Hindlimb muscle (tissue), 1 donor: ENCODE data around the gene TRIO. TPM values are rescaled to one million over a fixed set of nuclear protein-coding genes. Genes with fewer than 3 reads are reported as not detected.

Experiments
- DNase-seq: peaks from one replicate; pipeline ENCODE4 v3.0.0-alpha.2; 2013
- polyA plus RNA-seq: library from polyadenylated mRNA; unstranded; fragments of 120-200 nt; gene quantifications from one replicate; pipeline ENCODE4 v1.2.1, GENCODE V29; 2013; ENCODE audit not compliant: insufficient read length

Gene TRIO
- polyA plus RNA-seq, 1 donor: 181 TPM

- DNase-seq: no peak
Observed at GRCh38 chr5:14501353-14502293, 358.5 kb downstream of the TRIO start.

DNA sequence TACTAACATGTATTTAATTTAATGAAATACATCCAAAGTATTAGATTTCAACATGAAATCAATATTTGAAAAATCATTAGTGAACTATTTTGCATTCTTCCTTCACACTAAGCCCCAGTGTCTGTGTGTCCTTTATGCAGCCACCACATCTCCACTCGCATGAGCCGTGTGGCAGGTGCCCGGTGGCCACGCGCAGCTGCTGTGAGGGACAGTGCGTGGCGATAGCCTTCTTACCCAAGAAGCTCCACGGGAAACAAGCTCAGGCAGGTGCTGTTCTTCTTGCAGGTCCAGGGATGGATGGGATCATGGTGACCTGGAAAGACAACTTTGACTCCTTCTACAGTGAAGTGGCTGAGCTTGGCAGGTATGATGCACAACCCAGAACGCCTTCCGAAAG lies 359.1 kb downstream of the TRIO start:
- DNase-seq: no peak

DNA sequence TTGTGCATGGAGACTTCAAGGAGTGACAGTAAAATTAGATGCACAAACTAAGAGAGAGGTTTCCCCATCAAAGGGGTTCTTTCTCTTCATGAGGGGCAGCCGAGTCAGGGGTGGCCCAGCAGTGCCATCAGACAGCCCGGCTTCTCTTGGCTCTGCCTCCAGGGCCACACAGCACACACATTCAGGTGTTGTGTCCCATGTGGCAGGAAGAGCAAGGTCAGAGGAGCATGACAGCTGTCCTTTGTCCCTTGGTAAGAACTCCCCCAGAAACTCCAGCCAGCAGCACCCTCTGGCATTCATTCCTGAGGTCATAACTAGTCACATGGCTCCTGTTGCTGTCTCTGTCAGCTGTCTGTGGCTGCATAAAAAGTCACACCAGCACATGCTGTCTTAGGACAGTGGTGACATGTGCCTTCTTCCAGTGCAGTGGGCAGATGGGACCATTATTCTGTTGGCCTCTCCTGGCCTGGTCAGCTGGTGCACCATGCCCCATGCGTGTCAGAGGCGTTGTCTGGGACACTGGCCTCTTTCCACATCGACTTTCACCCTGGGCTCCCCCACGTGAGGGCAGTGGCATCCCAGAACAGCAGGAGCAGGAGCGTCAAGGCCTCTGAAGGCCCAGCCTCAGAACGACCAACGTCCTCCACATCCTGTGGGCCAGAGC lies 360.0 kb downstream of the TRIO start:
- DNase-seq: no peak

DNA sequence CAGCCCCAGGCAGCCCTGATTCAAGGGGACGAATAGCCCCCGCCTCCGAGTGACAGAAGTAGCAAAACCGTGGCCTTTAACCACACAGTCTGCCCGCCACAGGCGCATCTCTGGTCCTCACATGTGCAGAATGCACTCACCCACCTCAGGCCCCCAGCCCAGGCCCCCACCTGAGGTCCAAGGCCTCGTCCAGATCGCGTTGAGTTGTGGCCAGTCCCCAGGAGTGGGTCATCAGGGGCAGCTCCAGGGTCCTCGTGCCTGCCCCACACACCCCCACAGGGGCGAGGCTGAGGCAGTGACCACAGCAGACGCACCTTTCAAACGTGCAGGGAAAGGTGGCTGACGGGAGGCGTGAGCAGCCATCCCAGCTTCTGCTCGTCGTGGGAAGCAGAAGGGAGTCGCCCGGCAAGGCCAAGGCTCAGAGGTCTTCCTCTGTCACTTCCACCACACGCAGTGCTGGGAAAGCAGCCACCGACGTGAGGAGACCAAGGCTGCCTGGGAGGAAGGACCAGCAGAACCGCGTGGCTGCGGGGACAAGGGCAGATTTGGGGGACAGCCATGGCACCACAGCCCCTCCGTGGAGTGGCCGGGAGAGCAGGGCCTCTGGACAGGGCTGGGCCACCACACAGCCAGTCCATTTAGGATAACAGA lies 360.7 kb downstream of the TRIO start:
- DNase-seq: no peak

DNA sequence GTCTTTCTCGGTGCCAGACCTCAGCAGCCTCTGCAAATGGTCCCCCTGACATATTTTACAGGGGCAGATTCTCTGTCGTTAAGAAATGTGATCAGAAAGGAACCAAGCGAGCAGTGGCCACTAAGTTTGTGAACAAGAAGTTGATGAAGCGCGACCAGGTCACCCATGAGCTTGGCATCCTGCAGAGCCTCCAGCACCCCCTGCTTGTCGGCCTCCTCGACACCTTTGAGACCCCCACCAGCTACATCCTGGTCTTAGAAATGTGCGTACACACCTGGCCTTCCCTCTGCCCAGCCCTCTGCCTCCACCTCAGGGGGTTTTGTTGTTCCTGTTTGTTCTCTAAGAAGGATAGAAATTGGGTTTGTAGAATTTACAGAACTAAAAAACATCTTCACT lies 361.2 kb downstream of the TRIO start:
- DNase-seq: no peak

GRCh38 chr5:14504816-14505215 lies 361.7 kb downstream of the TRIO start:
- no peak for DNase-seq

- DNase-seq: no peak
Observed at GRCh38 chr5:14505310-14506139, 362.4 kb downstream of the TRIO start.

- no peak for DNase-seq
Observed at GRCh38 chr5:14506140-14506538, 363.0 kb downstream of the TRIO start.

GRCh38 chr5:14506661-14507060 lies 363.5 kb downstream of the TRIO start:
- no peak for DNase-seq

DNA sequence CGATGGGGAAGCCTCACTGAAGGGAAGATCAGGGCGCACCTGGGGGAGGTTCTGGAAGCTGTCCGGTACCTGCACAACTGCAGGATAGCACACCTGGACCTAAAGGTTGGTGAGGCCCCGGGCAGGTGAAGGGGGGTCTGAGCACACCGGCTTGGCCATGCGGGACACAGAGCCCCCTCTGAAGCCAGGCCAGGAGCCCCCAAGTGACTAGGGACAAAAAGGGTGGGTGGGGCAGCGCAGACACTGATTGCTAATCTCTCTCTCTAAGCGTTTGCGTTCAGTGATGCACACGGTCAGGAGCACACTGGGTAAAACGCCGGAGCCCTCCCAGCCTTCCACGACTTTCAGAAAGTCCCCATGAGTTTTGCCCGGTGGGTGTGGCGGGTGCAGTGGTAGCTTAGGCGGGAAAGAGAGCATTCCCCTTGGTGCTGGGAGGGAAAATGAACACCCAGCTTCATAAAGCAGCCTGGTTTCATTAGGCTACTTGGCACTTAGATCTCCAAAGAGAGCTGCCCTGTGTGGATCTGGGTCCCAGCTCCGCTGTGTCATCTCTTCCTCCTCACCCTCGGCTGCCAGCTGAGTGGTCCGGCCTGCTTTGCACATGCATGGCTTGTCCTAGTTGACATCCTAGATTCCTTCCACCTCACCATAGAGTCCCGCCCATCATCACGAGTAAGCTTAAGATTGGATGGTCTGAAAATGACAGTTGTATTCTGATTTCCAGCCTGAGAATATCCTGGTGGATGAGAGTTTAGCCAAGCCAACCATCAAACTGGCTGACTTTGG lies 364.2 kb downstream of the TRIO start:
- no peak for DNase-seq

DNA sequence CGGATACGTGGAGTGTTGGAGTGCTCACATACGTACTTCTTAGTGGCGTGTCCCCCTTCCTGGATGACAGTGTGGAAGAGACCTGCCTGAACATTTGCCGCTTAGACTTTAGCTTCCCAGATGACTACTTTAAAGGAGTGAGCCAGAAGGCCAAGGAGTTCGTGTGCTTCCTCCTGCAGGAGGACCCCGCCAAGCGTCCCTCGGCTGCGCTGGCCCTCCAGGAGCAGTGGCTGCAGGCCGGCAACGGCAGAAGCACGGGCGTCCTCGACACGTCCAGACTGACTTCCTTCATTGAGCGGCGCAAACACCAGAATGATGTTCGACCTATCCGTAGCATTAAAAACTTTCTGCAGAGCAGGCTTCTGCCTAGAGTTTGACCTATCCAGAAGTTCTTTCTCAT lies 364.9 kb downstream of the TRIO start:
- DNase-seq: no peak

GRCh38 chr5:14509556-14509955 lies 366.4 kb downstream of the TRIO start:
- DNase-seq: no peak

DNA sequence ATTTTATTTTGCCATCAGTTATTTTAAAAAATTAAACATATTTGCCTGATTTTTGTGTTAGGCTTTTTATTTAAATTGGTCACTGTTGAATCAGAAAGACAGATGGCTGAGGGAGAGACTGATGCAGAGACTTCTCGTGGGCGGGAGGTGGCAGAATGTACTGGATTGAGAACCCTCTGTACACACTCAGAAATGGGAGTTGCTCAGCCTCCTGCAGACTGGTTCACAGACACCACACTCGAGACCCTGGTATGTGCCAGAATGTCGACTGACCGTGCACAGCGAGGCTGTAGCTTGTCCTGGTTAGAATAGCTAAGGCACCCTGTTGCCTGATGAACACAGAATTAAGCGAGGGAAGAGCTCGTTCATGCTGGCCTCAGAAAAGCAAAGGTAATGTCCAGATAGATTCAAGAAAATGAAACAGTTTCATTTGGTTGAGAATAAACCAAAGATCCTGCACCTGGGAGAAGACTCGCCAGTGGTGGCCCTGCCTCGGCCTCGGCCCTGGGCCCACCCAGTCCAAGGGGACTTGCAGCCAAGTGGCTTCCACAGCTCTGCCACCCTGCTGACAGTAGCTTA lies 367.1 kb downstream of the TRIO start:
- no peak for DNase-seq

DNA sequence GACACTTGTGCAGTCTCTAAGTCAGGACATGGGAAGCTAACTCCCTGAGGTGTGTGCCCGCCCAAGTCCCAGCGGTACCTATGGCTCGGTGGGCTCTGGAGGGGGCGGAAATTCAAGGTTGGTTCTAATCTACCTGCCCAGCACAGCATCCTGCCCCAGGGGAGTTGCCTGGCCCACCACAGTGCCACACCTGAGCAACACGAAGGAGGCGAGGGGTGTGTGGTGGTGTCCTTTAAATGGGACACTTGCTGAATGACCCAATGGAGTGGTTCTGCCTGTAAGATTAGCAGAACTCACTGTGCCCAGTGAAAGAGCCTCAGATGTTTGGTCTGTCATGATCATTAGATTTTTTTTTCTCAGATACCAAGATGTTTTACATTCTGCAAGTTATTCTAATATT lies 367.7 kb downstream of the TRIO start:
- no peak for DNase-seq

- DNase-seq: no peak
Observed at GRCh38 chr5:14512574-14512973, 369.4 kb downstream of the TRIO start.

DNA sequence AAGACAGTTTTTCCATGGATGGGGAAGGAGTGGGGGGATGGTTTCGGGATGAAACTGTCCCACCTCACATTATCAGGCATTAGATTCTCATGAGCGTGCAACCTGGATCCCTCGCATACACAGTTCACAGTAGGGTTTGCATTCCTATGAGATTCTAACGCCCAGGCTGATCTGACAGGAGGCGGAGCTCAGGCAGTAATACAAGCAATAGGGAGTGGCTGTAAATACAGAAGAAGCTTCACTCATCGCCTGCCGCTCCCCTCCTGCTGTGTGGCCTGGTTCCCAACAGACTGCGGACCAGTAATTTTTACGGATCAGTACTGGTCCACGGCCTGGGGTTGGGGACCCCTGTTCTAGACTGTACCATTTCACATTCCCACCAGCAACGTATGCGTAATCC lies 370.1 kb downstream of the TRIO start:
- no peak for DNase-seq

DNA sequence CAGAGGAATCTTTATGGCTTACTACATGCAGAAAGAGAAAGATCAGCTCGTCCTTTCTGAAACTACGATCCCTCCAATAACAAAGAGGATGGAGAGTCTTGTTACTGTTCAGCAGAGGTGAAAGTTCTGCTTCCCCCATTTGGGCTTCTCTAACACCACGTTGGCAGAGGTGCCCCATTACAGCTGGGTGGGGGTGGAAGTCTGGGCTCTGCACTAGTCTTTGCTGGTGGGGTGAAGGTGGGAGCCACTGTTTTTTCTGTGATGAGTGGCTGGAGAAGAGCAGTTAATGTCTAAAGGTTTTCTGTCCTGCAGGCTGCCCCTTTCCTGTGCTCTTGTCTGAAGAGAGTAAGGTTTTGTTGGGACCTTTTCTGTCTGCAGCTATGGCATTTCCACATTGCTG lies 373.8 kb downstream of the TRIO start:
- DNase-seq: no peak

- no peak for DNase-seq
Observed at GRCh38 chr5:14518638-14519037, 375.5 kb downstream of the TRIO start.

DNA sequence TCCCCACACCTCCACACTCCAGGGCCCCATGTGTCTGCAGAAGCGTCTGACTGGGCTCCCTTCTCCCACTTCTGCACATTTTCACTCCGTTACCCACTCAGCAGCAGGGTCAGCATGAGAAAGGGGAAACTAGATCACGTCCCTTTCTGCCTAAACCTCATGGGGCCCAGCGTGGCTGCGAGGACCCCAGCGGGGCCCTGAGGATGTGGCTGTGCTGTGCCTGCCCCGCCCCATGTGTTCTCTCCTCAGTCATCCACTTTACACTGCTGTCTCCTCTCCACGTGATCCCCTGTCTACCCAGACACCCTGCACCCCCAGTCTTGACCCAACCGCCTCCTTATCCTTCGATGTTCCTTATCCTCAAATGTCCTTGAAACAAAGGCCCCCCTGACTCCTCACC lies 378.6 kb downstream of the TRIO start:
- no peak for DNase-seq

- no peak for DNase-seq
Observed at GRCh38 chr5:14522721-14523120, 379.6 kb downstream of the TRIO start.
